ENCODE results near the gene GAK.

GRCh38 chr4:915595-915994 is 16.5 kb downstream of the GAK start:
- TF ChIP-seq CTCF (IDR thresholded peaks at IDR 0.05; ENCODE audit: borderline replicate concordance, extremely low read depth, low read length, poor library complexity, severe bottlenecking), result no peak
- no peak for TF ChIP-seq EZH2 (IDR thresholded peaks at IDR 0.05; ENCODE audit: borderline replicate concordance, low read depth, low read length, severe bottlenecking)
